Embryonic facial prominence (tissue), 1 donor: ENCODE data around the gene SOBP.

Source experiments
- DNase-seq: peaks from one replicate; pipeline ENCODE4 v3.0.0-alpha.2; 2016; ENCODE audit errors: extremely low spot score

SOBP gene

GRCh38 chr6:107684996-107685395 lies 195.1 kb downstream of the SOBP start:
- no peak for DNase-seq

- DNase-seq: no peak
These were observed 199.3 kb downstream of the SOBP start for GRCh38 chr6:107689190-107689589.

GRCh38 chr6:107689951-107690642 lies 200.2 kb downstream of the SOBP start:
- DNase-seq: no peak

- DNase-seq: peak; percentile 31
These were observed 200.7 kb downstream of the SOBP start for GRCh38 chr6:107690643-107691061.

GRCh38 chr6:107691062-107691751 lies 201.3 kb downstream of the SOBP start:
- DNase-seq: no peak

GRCh38 chr6:107692351-107692750 lies 202.4 kb downstream of the SOBP start:
- no peak for DNase-seq

- DNase-seq: no peak
These were observed 205.3 kb downstream of the SOBP start for GRCh38 chr6:107695061-107695720.

GRCh38 chr6:107697682-107698081 lies 207.8 kb downstream of the SOBP start:
- DNase-seq: no peak

- no peak for DNase-seq
These were observed 208.2 kb downstream of the SOBP start for GRCh38 chr6:107698146-107698545.

GRCh38 chr6:107699254-107699653 lies 209.3 kb downstream of the SOBP start:
- no peak for DNase-seq

GRCh38 chr6:107699697-107700325 lies 209.9 kb downstream of the SOBP start:
- no peak for DNase-seq

GRCh38 chr6:107703606-107704005 lies 213.7 kb downstream of the SOBP start:
- no peak for DNase-seq

GRCh38 chr6:107704347-107705013 lies 214.6 kb downstream of the SOBP start:
- peak; percentile 56 for DNase-seq

GRCh38 chr6:107706516-107707115 lies 216.7 kb downstream of the SOBP start:
- DNase-seq: no peak

- no peak for DNase-seq
These were observed 217.7 kb downstream of the SOBP start for GRCh38 chr6:107707346-107708275.

GRCh38 chr6:107708435-107708834 lies 218.5 kb downstream of the SOBP start:
- DNase-seq: no peak

- DNase-seq: no peak
These were observed 219.4 kb downstream of the SOBP start for GRCh38 chr6:107709341-107709740.
